Smooth muscle cell of trachea (primary cell): ENCODE results near the gene USF3. TPM values are rescaled to one million over a fixed set of nuclear protein-coding genes. Genes with fewer than 3 reads are reported as not detected.

ENCODE experiments used
- total RNA-seq: library from RNA; depleted of rRNA; stranded (reverse); fragments of >200 nt; gene quantifications from 2 replicates; pipeline ENCODE4 v1.2.1, GENCODE V29; 2014

Gene USF3
- total RNA-seq, result 9.4 and 12.9 TPM in 2 replicates

GRCh38 chr3:113695786-113696645 lies at the start of gene USF3:
TSS of gene USF3 (minus strand) at chr3:113696642. CDS start at chr3:113674878, 21,764 bp downstream.

GRCh38 chr3:113745756-113746547 lies 49.5 kb upstream of the USF3 start, which contains the start of gene NAA50:
TSS of gene NAA50 (minus strand) at chr3:113746249. CDS start at chr3:113745949, 300 bp downstream.

Other genes with a start within 250 kb of the USF3 start
- 9.6 and 20.8 TPM in 2 replicates for gene SPICE1, start 181.5 kb downstream of the USF3 start, total RNA-seq
- gene SIDT1, start 164.1 kb downstream of the USF3 start, total RNA-seq, result not detected in 2 replicates
- gene NAA50, start 49.6 kb upstream of the USF3 start, total RNA-seq, result 203 and 358 TPM in 2 replicates
- gene ATP6V1A, start 50.4 kb upstream of the USF3 start, total RNA-seq, result 142 TPM in 2 replicates
- 3.8 and 7.1 TPM in 2 replicates for gene GRAMD1C, start 142.1 kb upstream of the USF3 start, total RNA-seq